Measurements from ENCODE around the gene RAB3IP.

RAB3IP gene, protein sequence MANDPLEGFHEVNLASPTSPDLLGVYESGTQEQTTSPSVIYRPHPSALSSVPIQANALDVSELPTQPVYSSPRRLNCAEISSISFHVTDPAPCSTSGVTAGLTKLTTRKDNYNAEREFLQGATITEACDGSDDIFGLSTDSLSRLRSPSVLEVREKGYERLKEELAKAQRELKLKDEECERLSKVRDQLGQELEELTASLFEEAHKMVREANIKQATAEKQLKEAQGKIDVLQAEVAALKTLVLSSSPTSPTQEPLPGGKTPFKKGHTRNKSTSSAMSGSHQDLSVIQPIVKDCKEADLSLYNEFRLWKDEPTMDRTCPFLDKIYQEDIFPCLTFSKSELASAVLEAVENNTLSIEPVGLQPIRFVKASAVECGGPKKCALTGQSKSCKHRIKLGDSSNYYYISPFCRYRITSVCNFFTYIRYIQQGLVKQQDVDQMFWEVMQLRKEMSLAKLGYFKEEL

DNA sequence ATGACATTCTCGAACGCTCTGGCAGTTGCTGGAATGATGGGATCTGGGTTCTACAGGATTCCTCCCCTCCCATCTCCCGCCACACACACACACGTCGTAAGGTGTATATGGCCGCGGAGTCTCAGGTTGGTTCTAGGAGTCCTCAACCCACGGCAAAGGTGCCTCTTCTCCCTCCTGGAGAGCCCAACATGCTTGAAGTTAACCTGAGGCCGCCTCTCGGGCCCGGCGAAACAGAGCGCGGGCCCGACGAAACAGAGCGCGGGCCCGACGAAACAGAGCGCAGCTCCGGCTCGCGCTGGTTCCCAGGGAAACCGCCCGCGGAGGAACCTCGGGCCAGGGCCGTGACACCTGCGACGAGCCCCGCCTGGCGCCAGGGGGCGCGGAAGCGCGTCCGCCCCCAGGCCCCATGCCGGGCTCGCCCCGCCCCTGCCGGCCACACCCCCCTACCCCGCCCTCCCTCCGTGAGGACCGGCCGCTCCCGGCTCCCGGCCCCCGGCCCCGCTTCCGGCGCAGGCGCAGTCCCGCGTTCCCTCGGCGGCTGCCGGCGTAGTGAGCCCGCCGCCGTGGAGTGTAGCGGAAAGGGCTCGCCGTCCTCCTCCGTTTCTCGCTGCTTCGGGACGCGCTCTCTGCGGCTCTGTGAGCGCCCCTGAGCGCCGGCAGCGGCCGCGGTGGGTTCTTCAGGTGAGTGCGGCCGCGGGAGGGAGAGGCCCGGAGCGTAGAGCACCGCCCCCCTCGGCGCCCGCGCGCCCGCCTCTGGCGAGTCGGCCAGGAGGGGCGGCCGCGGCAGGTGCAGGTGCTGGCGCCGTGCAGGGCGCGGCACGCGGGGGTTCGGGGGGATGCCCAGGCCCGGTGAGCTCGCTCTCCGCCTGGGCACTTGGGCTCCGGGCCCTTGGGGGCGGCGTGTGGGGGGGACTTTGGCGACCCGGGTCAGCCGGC lies at the start of gene RAB3IP:
TSS of gene RAB3IP (plus strand) at position 510 of the 936 bp plus-strand sequence. CDS start 16,549 bp downstream, outside the sequence.
- Mint-ChIP-seq H3K9me3 (no peaks in the 10 kb centered on the region), H3K4me1 (peaks cover 13% of the 10 kb centered on the region), H3K27ac (peak within 1 kb of the TSS; percentile 86), H3K4me3 (peak within 1 kb of the TSS; percentile 76), H3K36me3 (no peaks in the 10 kb centered on the region), H3K27me3 (peaks cover 4% of the 10 kb centered on the region)
- ATAC-seq (ENCODE audit: low read depth) = peak; percentile 77
- DNase-seq (ENCODE audit: low spot score in 2 of 2) = peak; percentile 88 to 90

DNA sequence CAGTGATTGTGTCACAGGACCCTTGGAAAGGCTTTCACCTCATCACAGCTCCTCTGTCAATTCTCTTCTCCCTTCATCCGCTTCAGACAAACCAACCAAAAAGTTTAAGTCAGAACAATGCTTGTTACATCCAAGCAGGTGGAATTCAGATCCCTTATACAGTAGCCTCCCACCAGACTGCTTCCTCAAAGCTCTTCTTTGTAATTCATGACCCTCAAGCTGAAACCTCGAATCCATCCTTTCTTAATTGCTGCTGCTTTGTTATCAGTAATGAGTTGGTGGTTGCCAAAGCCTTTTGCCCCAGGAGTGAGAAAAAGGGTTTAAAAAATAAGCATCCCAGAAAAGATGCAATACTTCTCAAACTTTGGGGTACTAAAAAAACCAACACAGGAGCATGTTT lies 49.0 kb upstream of the RAB3IP start:
- H3K9me3 Mint-ChIP-seq = no peaks in the 10 kb centered on the region
- no peaks in the 10 kb centered on the region for H3K4me1 Mint-ChIP-seq
- no peak overlapping the region for H3K4me3 Mint-ChIP-seq
- no peak overlapping the region for H3K27ac Mint-ChIP-seq
- DNase-seq (ENCODE audit: low spot score in 2 of 2) (no peak), ATAC-seq (ENCODE audit: low read depth) (no peak)
- H3K27me3 Mint-ChIP-seq = peaks cover 13% of the 10 kb centered on the region
- H3K36me3 Mint-ChIP-seq = no peaks in the 10 kb centered on the region

DNA sequence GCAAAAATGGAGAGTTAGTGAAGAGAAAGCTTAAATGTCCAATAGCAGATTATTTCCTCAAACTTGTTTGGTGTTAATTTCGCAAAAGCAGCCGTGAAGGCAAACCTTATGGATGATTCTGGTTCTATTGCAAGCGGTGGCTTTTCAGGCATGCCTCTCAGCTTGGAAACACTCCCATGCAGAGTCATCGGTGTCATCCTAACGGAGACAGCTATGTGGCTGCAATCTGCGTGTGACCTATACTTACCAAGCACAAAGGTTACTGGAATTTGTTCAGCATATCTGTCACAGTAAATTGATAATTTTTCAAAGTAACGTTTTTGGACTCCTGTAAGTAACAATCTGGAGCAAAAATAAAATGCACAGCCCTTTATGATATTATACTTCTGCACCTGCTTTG lies 44.5 kb upstream of the RAB3IP start:
- ATAC-seq (ENCODE audit: low read depth) = no peak
- no peak overlapping the region for H3K27ac Mint-ChIP-seq
- H3K27me3 Mint-ChIP-seq = peaks cover 12% of the 10 kb centered on the region
- H3K36me3 Mint-ChIP-seq = no peaks in the 10 kb centered on the region
- no peak overlapping the region for H3K4me3 Mint-ChIP-seq
- no peaks in the 10 kb centered on the region for H3K4me1 Mint-ChIP-seq
- H3K9me3 Mint-ChIP-seq = no peaks in the 10 kb centered on the region
- DNase-seq (ENCODE audit: low spot score in 2 of 2) = no peak

DNA sequence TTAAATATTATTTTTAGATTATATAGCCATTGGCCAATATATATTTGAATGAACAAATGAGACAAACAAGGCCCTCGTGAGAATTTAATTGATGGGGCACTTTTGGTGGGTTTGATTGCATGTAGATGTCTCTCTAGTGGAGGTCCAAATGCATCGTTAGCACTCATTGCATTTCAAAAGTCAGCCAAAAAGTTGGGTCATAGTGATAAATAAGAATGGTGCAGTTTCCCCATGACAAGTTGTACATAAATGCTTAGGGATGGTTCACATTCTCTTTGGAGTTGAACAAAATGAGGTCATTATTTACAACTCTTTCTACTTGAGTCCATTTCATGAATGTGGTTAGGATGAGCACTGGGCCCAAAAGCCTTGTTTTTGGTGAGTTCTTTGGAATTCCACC lies 40.6 kb upstream of the RAB3IP start:
- H3K27me3 Mint-ChIP-seq = peaks cover 12% of the 10 kb centered on the region
- DNase-seq (ENCODE audit: low spot score in 2 of 2) (no peak), ATAC-seq (ENCODE audit: low read depth) (no peak)
- no peak overlapping the region for H3K4me3 Mint-ChIP-seq
- H3K27ac Mint-ChIP-seq = no peak overlapping the region
- H3K4me1 Mint-ChIP-seq = no peaks in the 10 kb centered on the region
- no peaks in the 10 kb centered on the region for H3K36me3 Mint-ChIP-seq
- H3K9me3 Mint-ChIP-seq = peaks cover 3% of the 10 kb centered on the region

DNA sequence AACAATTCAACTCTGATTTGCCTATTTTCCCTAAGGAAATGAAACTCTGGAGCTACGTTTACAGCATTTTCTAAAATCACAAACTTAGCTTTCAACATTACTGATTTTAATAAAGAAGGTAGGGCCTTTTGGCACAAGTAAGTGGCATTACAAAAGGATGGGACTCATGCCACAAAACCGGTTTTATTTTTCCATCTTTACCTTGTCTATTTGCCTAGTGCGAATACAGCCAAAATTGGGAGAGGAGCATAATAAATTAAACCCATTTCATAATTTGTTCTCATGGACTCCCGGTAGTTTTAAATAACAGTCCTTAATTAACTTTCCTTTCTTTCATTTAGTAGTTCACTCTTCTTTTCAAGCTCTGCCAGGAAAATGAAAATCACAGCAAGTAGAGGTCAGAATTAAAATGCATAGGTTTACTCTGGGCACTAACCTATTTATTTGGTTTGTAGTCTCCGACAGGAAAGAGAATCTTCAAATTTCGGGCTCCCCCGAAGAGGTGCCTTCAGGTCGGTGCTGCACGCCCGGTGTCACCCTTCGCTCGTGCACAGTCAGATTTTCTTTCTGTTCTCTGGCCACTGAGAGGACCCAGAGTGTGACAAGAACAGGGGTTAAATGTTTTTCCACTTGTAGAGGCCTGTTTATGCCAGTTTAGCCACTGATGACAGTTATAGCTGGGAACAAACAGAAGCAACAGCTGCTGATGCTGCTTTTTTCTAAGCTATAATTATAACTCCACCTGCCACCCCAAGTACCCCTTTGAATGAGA lies 39.7 kb upstream of the RAB3IP start, which contains the start of gene BEST3:
TSS of gene BEST3 (minus strand) at position 535 of the 772 bp plus-strand sequence. CDS start 1,505 bp downstream, outside the sequence.
- H3K27ac Mint-ChIP-seq = no peak within 1 kb of the TSS
- H3K4me3 Mint-ChIP-seq = no peak within 1 kb of the TSS
- H3K4me1 Mint-ChIP-seq = no peaks in the 10 kb centered on the region
- H3K9me3 Mint-ChIP-seq = peaks cover 3% of the 10 kb centered on the region
- no peaks in the 10 kb centered on the region for H3K36me3 Mint-ChIP-seq
- peaks cover 14% of the 10 kb centered on the region for H3K27me3 Mint-ChIP-seq
- no peak for DNase-seq (ENCODE audit: low spot score in 2 of 2)
- ATAC-seq (ENCODE audit: low read depth) = no peak

DNA sequence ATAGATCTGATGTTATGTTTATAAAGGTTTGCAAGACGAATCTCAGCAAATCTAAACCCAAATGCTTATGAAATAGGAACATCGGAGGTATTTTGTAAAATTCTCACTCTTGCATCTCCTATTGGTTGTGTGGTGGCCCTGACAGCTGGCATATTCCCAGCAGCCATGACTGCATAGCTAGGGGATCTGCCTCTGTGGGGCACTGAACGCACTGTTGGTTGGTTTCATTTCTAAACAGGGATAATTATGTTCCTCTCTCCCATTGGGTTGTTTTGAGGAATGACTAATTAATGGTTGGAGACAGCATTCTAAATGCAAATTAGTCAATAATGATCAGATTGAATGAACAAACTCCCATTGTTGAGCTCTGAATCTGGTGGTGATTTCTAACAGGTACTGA lies 36.8 kb upstream of the RAB3IP start:
- Mint-ChIP-seq H3K27me3 (peaks cover 19% of the 10 kb centered on the region), H3K4me3 (no peak overlapping the region), H3K27ac (no peak overlapping the region), H3K4me1 (no peaks in the 10 kb centered on the region), H3K9me3 (peaks cover 3% of the 10 kb centered on the region), H3K36me3 (no peaks in the 10 kb centered on the region)
- DNase-seq (ENCODE audit: low spot score in 2 of 2) = no peak
- no peak for ATAC-seq (ENCODE audit: low read depth)

DNA sequence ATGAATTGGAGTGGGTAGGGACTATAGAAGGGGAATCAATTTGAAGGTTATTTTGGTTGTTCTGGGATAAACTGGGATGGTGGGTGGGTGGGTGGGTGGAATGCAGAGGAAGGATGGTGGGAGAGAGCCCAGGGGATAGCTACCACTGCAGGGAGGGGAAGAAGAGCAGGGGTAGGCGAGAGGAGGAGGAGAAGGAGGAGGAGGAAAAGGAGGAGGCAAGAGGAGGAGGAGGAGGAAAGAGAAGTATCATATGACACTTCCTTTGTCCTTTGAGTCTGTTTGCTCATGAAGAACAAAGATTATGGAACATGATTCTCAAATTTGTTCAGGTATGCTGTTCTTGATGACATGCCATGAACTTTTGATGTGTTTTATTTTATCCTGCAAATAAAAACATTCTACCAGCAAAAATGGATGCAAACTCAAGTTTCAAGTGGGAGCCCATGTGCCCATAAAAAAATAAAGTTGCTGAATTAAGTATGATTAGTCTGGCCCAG lies 35.5 kb upstream of the RAB3IP start:
- ATAC-seq (ENCODE audit: low read depth) (no peak), DNase-seq (ENCODE audit: low spot score in 2 of 2) (no peak)
- peaks cover 3% of the 10 kb centered on the region for H3K9me3 Mint-ChIP-seq
- H3K4me1 Mint-ChIP-seq = no peaks in the 10 kb centered on the region
- no peak overlapping the region for H3K27ac Mint-ChIP-seq
- H3K4me3 Mint-ChIP-seq = no peak overlapping the region
- no peaks in the 10 kb centered on the region for H3K36me3 Mint-ChIP-seq
- H3K27me3 Mint-ChIP-seq = peaks cover 17% of the 10 kb centered on the region

DNA sequence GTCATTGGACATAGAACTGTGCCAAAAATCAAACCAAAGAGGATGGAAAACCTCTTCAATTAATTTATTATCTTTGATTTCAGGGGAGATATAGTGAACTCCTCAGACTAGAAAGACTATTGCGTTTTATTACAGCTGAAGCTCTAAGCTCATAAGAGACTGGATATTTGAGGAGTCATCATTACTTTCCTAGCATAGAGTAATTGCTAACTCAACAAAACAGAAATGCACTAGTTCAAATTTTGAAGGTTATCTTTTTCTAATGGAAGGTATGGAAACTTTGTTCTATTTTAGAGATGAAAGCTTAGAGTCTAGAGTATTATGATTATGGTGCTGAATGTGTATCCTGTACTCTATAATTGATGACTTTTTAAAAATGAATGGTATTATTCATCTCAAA lies 34.3 kb upstream of the RAB3IP start:
- Mint-ChIP-seq H3K4me3 (no peak overlapping the region), H3K4me1 (no peaks in the 10 kb centered on the region), H3K36me3 (no peaks in the 10 kb centered on the region), H3K9me3 (peaks cover 3% of the 10 kb centered on the region), H3K27ac (no peak overlapping the region), H3K27me3 (peaks cover 16% of the 10 kb centered on the region)
- ATAC-seq (ENCODE audit: low read depth) (no peak), DNase-seq (ENCODE audit: low spot score in 2 of 2) (no peak)

DNA sequence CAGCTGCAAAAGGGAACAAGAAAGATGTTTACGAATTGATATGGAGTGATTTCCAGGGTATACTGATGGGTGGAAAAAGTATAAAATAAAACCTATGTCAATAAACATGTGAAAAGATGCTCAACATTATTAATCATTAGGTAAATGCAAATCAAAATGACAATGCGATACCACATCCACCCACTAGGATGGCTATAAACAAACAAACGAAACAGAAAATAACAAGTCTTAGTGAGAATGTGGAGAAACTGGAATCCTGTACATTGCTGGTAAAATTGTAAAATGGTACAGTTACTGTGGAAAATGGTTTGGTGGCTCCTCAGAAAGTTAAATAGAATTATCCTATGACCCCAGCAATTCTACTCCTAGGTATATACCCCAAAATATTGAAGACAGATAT lies 30.0 kb upstream of the RAB3IP start:
- ATAC-seq (ENCODE audit: low read depth) (no peak), DNase-seq (ENCODE audit: low spot score in 2 of 2) (no peak)
- H3K4me1 Mint-ChIP-seq = no peaks in the 10 kb centered on the region
- peaks cover 8% of the 10 kb centered on the region for H3K27me3 Mint-ChIP-seq
- no peaks in the 10 kb centered on the region for H3K9me3 Mint-ChIP-seq
- no peaks in the 10 kb centered on the region for H3K36me3 Mint-ChIP-seq
- no peak overlapping the region for H3K4me3 Mint-ChIP-seq
- no peak overlapping the region for H3K27ac Mint-ChIP-seq

DNA sequence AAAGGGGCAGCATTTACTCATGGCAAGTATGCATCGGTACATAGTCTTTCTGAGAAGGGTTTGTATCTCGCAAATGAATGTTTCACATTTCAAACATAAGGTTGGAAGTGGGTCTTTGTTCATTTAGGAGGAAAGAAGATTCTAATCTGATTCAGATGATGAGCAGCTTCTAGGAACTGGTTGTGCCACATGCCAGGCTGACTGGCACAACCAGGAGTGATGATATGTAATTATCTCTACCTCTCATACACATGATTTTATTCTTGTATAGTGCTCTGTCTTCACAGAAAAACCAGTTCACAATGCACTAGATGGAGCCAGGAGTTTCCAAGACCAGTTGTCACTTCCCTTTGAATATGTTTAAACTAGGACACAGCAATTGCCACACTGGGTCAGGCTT lies 25.8 kb upstream of the RAB3IP start:
- Mint-ChIP-seq H3K4me3 (no peak overlapping the region), H3K27ac (no peak overlapping the region), H3K36me3 (no peaks in the 10 kb centered on the region), H3K4me1 (no peaks in the 10 kb centered on the region), H3K27me3 (no peaks in the 10 kb centered on the region), H3K9me3 (no peaks in the 10 kb centered on the region)
- DNase-seq (ENCODE audit: low spot score in 2 of 2) = no peak
- no peak for ATAC-seq (ENCODE audit: low read depth)

DNA sequence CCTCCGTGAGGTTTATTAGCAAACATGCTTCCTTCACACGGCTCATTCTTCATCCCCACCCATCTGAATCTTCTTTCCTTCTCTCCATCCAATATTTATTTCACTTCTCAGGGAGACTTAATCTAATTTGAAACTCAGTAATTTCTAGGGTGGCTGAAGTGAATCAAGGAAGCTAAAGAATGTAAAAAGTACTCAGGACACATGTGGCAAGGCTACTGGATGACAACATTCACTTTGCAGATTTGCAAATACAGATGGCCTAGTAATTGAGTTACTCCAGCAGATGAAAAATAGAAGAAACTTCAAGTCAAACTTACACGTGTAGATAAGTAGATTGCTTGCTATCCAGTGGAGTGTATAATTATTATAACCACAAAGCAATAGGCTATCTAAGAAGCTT lies 24.1 kb upstream of the RAB3IP start:
- Mint-ChIP-seq H3K27ac (no peak overlapping the region), H3K9me3 (no peaks in the 10 kb centered on the region), H3K27me3 (no peaks in the 10 kb centered on the region), H3K36me3 (no peaks in the 10 kb centered on the region), H3K4me1 (no peaks in the 10 kb centered on the region), H3K4me3 (no peak overlapping the region)
- ATAC-seq (ENCODE audit: low read depth) (no peak), DNase-seq (ENCODE audit: low spot score in 2 of 2) (no peak)

DNA sequence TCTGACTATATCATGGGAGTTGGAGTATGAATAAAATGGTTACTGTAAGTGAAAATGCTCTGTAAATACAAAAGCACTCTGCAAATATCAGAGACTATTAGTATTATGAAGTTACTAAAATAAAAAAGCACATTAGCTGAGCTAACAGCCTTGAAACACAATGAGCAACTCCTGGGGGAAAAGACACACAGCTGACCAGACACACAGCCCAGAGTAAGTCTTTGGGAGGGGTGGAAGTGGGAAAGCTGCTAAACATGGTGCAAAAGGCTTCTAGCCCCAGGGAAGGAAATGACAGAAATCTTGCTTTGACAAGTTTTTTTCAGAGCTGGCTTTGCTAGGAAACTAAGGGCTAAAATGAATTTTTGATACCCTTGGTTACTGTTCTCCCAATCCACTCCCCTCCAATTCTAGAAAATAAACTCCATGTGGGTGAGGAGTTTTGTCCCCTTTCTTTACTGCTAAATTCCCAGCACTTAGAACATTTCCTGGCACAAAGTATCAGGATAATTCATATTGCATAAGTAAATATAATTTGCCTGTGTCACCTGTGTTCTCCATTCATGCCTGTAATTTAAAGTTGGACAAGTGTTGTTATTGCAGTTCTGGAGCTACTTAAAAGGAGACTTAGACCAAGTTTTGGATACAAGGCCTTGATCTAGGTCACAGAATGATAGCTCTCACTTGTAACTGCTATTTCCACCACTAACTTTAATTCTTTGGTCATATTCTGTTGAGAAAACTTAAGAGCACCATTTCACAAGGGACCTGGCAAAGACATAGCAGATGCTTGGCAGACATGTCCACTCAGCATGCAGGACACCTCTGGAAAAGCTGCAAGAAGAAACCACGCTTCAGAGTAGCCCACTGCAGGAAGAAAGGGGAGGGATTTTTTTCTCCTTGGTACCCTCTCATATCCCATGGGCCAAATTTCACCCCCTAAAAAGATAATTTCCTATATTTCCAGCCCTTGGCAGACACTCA lies 19.0 kb upstream of the RAB3IP start:
- H3K9me3 Mint-ChIP-seq = peaks cover 3% of the 10 kb centered on the region

DNA sequence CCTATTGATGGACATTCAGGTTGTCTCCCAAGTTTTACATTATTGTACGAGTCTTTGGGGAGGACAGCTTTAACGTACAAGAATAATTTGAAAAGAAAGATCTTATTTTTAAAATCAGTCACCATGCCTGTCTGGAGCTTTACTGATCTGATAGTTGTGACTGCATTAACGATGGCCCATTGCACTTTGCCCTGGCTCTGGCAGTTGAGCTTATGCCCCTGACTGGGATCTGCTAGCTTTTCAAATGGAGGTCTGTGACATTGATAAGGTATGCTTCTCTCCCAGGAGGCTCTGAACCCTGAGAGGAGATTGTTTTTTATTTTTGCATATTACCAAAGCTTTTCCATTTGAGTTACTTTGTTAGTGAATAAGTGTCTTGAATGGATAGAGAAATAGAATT lies 17.9 kb upstream of the RAB3IP start:
- DNase-seq (ENCODE audit: low spot score in 2 of 2) = no peak
- no peaks in the 10 kb centered on the region for H3K4me1 Mint-ChIP-seq
- ATAC-seq (ENCODE audit: low read depth) = no peak
- H3K4me3 Mint-ChIP-seq = no peak overlapping the region
- H3K9me3 Mint-ChIP-seq = peaks cover 3% of the 10 kb centered on the region
- H3K27me3 Mint-ChIP-seq = peaks cover 3% of the 10 kb centered on the region
- no peak overlapping the region for H3K27ac Mint-ChIP-seq
- H3K36me3 Mint-ChIP-seq = no peaks in the 10 kb centered on the region

More for the DNA sequence above, 19.0 kb upstream of the RAB3IP start:
- DNase-seq (ENCODE audit: low spot score in 2 of 2) (no peak), ATAC-seq (ENCODE audit: low read depth) (no peak)
- Mint-ChIP-seq H3K4me3 (no peak overlapping the region), H3K27me3 (peaks cover 1% of the 10 kb centered on the region), H3K4me1 (no peaks in the 10 kb centered on the region), H3K36me3 (no peaks in the 10 kb centered on the region), H3K27ac (no peak overlapping the region)

Measured in memory B cell (primary cell).